Myometrial cell (primary cell): Measurements from ENCODE around the gene RYR1. TPM values are rescaled to one million over a fixed set of nuclear protein-coding genes. Genes with fewer than 3 reads are reported as not detected.

ENCODE experiments used
- total RNA-seq: library from RNA; depleted of rRNA; stranded (reverse); fragments of >200 nt; gene quantifications from 2 replicates; pipeline ENCODE4 v1.2.3, GENCODE V29; 2015

The RYR1 gene
- under 0.01 TPM in 1 of 2 replicates, not detected in the other for total RNA-seq

DNA sequence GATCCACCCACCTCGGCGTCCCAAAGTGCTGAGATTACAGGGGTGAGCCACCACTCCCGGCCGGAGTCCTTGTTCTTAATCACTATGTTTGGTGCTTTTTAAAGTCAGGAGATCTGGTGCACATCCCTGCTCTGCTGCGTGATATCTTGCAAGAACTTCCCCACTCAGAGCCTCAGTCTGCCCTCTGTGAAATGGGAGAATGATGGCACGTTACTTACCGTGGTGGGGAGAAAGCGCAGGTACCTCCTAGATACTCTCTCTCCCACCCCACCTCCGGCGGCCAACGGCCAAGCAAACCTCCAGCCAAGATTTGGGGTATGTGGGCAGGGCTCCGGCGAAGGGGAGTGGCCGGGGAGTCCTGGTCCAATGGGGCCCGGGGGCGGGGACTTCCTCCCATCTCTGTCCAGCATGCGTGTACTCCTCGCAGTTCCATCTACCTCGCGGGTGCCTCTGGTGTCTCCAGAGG, at the start of gene RYR1:
TSS of gene RYR1 (plus strand) at position 424 of the 466 bp plus-strand sequence. CDS start 139 bp downstream, outside the sequence.

DNA sequence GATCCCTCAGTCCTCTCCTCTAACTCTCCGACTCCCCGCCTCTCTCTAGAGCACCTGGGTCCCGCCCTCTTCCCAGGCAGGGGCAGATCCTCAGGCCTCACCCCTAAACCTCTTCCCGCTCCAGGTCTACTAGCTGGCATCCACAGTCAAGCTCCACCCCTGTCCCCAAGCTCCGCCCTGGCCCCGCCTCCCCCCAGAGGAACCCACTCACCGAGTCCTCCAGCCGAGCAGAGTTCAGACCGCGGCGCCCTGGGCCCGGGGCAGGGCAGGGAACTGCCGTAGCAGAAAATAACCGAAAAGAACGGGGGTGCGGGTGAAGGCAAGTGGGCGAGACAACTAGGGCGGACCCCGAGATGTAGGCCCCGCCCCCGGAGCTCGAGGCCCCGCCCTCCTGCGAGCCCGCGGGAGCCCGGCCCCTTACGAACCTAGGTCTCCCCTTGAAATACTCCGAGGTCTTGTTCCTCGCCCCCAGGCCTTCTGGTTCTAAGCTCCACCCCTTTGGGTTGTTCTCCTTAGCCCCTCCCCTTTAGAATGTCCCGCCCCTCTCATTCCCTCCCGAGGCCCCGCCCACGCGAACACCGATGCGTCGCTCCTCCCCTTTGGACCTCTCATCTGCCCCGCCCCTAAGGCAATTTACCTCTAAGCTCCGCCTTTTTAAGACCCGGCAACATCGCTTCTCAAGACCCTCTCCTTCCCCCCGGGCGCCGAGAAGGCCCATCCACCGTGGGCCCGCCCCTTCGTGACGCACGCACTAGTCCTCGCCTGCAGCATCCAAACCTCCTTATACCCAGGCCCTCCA, 45.7 kb upstream of the RYR1 start, which contains the start of gene GGN:
TSS of gene GGN (minus strand) at position 485 of the 799 bp plus-strand sequence. CDS start 773 bp downstream, outside the sequence.

DNA sequence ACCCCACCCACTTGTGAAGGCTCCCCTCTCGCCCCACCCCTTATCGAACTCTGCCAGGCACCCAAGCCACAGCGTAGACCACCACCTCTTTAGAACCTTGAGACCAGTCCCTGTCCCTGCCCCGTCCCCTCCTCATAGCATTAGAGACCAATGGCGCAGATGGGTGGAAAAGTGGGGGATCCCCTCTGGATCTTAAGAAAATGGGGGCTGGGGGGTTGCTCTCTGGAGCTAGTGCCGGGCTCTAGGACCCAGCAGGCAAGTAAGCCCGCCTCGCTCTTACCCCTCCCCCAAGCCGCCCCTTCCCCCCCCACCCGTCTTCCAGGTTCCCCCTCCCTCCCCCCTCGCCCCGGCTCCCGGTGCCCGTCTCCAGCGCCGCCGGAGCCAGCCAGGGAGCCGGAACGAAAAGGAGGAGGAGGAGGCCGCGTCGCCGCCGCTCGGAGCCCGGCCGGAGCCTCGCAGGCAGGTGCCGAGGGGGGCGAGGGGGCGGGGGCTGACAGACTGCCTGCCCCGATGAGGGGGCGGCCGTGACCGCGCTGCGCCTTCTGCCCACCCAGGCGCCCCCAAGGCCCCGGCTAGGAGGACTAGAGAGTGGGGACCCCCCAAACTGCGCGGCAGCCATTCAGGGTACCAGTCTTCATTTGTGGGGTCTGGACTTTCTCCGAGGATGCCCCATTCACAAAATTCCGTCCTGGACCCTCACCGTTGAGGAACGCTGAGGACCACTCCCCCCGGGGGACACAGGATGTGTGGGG, 45.0 kb upstream of the RYR1 start, which contains the start of gene SPRED3:
TSS of gene SPRED3 (plus strand) at position 349 of the 752 bp plus-strand sequence. CDS start 1,606 bp downstream, outside the sequence.

DNA sequence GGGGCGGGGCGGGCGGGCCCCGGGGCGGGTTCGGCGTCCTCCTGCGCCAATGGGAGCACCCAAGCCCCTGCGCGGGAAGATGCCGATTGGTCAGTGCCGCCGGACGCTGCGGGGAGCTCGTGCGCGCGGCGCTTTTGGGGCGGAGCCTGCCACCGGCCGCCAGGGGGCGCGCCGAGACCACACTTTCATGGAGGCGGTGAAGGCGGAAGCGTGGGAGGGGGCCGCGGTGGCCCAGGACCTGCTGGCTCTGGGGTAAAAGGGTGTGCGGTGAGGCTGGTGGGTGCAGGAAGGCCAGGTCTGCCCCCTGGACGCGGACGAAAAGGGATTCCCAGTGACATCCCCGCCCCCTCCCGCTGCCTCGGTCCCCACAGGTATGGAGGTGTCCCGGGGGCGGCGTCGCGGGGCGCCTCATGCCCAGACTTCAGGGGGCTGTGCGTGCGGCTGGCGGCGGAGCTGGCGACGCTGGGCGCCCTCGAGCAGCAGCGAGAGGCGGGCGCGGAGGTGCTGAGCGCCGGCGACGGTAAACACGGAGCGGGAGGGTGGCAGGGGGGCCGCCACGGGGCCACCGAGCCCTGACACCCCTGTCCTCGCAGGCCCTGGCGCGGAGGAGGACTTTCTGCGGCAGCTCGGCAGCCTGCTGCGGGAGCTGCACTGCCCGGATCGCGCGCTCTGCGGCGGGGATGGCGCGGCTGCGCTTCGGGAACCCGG, 30.4 kb upstream of the RYR1 start, which contains the start of gene FAM98C:
TSS of gene FAM98C (plus strand) at position 127 of the 708 bp plus-strand sequence. CDS start at position 188, 61 bp downstream.

DNA sequence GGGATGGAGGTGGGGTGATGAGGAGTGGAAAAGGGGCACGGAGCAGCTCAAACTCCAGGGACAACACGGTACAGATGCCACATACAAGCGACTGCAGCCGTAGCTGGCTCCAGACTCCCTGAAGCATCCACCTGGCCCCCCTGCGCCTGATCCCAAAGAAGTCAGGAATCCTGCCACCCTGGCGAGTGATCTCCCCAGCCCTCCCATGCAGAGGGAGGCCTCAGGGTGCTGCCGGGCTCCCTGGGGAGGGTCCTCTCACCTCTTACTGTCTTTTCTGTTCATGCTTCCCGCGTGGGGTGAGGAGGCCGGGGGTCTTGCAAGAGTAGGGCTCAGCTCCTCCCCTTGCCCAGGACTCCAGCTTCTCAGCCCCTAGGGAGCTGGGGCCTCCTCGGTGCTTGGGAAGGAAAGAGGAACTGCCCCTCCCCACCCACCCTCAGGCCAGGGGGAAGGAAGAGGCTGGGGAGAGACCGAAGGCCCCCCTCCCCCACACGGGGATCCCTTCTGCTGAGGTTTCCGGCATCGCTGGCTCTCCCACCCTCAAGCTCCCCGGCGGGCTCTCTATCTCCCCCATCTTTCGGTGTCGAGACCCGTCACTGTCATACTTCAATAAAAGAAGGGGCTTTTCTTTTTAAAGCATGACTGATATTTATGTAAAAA, 7.6 kb upstream of the RYR1 start, which contains the start of gene RASGRP4:
TSS of gene RASGRP4 (minus strand) at position 410 of the 657 bp plus-strand sequence. CDS start at position 282, 128 bp downstream.

DNA sequence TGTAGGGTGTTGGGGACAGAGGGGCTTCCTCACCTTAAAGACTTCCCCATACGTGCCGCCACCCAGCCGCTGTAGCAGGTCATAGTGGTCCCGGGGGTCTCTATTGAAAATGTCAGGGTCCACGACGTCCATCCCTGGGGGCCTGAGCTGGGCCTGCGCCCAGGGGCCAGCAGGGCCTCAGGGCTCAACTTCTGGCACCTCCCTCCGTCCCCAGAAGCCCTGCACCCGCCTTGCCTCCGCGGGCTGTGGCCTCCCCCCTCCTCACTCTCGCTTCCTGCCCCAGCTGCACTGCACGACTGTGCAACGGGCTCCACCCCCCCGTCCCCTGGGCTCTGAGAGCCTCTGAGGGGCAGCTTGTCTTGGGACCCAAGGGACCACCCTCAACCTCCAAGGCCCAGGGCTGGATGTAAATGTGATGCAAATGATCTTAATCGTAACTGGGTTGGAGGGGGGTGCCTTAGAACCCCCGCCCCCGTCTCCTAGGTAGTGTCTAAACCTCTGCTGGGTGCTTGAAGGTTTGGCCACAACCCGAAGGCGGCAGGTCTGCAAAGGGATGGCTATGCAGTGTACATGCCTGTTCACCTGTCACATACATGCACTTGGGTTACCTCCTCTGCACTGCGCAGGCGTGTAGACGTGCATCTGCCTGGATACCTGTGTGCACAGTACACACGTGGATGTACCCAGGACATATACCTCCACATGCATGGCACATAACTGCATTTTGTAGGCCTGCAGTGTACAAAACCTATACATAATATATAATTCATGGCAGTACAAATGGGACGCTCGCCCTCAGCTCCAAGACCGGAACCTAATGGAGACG, 184.5 kb downstream of the RYR1 start, which contains the start of gene MAP4K1:
TSS of gene MAP4K1 (minus strand) at position 190 of the 826 bp plus-strand sequence. CDS start at position 132, 58 bp downstream.

DNA sequence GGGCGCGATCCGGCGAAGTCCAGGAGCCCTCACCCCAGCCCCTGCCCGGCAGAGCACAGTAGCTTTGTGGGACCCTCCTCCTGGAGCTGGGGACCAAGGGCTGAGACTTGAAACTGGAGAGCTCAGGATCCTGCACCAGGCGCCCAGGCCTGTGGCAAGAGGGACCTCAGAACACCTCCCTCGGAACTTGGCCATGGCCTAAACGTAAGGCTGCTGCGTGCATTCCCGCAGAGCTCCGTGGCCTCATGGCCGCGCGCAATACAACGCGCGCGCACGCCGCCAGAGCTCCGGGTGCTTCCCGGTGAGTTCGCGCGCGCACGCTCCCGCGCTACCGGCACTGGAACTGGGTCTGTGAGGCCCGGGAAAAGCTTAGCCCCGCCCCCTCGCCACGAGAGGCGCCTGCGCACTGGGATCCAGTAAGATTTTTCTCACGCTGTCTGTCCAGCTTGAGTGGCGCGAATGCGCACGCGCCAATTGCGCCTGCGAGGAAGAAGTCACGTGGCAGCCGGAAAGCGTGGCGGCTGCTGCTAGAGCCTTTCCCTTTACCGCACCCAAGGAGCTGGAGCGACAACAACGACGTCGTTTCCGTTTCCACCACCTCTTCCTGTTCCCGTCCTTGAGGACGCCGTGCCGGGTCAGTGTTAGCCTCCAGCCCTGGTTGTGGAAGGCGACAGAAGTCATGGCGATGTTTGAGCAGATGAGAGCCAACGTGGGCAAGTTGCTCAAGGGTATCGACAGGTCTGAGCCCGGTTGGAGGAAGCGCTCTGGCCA, 185.3 kb downstream of the RYR1 start, which contains the start of gene EIF3K:
TSS of gene EIF3K (plus strand) at position 599 of the 771 bp plus-strand sequence. CDS start at position 680, 81 bp downstream.

Other genes with a start within 250 kb of the RYR1 start
- gene DPF1, start 209.5 kb upstream of the RYR1 start, total RNA-seq = 2.1 and 3.5 TPM in 2 replicates
- 1.6 TPM in 1 of 2 replicates, not detected in the other for gene PPP1R14A, start 177.3 kb upstream of the RYR1 start, total RNA-seq
- gene SPINT2, start 169.1 kb upstream of the RYR1 start, total RNA-seq = 3.7 and 7.5 TPM in 2 replicates
- not detected in 2 replicates for gene C19orf33, start 129.4 kb upstream of the RYR1 start, total RNA-seq
- gene YIF1B, start 117.7 kb upstream of the RYR1 start, total RNA-seq = 130 and 131 TPM in 2 replicates
- 3.2 and 3.7 TPM in 2 replicates for gene KCNK6, start 113.8 kb upstream of the RYR1 start, total RNA-seq
- not detected in 2 replicates for gene CATSPERG, start 97.9 kb upstream of the RYR1 start, total RNA-seq
- gene PSMD8, start 59.1 kb upstream of the RYR1 start, total RNA-seq = 491 and 548 TPM in 2 replicates
- gene GGN, start 45.7 kb upstream of the RYR1 start, total RNA-seq = 0.18 and 1.2 TPM in 2 replicates
- gene SPRED3, start 45.0 kb upstream of the RYR1 start, total RNA-seq = 1.7 and 2.5 TPM in 2 replicates
- gene FAM98C, start 30.6 kb upstream of the RYR1 start, total RNA-seq = 14.9 and 17.3 TPM in 2 replicates
- not detected in 2 replicates for gene RASGRP4, start 7.5 kb upstream of the RYR1 start, total RNA-seq
- 1.2 TPM in 1 of 2 replicates, not detected in the other for gene MAP4K1, start 184.3 kb downstream of the RYR1 start, total RNA-seq
- 515 and 517 TPM in 2 replicates for gene EIF3K, start 185.5 kb downstream of the RYR1 start, total RNA-seq
- gene ACTN4, start 214.0 kb downstream of the RYR1 start, total RNA-seq = 411 and 523 TPM in 2 replicates